D341Med (cell line): ENCODE measurements around the gene EPB41L2.
"Not testable (repeated sequence)": the region's sequence is repeated elsewhere in the genome, so short reads cannot be mapped to it uniquely, and the experiment has no call there.

ENCODE experiments used
- DNase-seq: peaks from one replicate; pipeline ENCODE4 v3.0.0; 2012; ENCODE audit warnings: low spot score

Gene EPB41L2

DNA sequence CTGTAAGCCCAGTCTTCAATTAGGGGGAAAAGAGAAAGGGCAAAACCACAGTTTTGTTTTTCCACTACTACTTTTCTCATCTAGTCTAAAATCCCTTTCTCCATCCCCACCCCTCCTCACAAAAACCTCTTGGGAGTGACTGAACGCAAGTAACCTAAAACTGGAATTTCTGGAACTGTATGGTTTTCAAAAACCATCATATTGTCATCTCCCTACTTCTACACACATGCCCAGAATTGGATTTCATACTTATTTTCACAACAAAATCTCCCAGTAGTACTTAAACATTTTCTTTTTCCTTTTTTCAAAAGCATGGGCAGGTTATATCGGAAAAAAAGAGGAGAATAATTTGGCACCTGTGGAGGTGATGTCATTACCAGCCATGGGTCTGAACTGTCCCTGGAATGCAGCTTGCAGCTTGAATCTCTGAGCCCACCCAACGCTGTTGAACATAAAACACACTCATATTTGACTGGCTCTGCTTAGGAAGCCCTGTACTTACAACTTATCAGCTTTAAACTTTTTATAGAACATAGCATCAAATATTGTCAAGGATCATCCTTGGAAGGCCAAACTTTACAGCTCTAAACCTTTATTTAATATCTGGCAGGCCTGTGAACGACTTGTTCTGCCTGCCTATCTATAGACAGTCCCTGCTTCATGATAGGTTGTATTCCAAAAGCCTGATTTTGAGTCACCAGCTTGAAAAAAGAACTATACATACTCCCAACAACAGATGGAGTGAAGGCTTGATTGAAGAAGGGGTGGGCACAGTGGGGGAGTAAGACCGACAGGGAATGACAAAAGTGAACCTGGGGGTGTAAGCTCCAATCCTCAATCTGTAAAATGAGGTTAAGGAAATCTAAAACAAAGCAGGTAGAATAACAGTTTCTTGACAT, 59.3 kb downstream of the EPB41L2 start:
- no peak for DNase-seq

DNA sequence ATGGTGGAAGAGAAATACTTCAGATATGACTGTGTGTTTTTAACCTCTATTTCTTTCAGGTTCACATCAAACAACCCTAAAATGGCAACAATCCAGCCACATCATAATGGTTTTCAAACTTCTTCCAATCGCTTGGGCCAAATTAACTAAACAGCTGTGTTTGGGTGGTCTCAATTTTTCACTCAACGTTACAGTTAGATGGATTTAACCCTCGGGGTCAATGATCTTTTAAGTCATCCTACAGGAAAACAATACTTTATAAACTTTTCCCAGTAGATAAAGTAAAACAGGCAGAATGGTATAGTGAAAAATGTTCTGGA, 60.4 kb downstream of the EPB41L2 start:
- no peak for DNase-seq

DNA sequence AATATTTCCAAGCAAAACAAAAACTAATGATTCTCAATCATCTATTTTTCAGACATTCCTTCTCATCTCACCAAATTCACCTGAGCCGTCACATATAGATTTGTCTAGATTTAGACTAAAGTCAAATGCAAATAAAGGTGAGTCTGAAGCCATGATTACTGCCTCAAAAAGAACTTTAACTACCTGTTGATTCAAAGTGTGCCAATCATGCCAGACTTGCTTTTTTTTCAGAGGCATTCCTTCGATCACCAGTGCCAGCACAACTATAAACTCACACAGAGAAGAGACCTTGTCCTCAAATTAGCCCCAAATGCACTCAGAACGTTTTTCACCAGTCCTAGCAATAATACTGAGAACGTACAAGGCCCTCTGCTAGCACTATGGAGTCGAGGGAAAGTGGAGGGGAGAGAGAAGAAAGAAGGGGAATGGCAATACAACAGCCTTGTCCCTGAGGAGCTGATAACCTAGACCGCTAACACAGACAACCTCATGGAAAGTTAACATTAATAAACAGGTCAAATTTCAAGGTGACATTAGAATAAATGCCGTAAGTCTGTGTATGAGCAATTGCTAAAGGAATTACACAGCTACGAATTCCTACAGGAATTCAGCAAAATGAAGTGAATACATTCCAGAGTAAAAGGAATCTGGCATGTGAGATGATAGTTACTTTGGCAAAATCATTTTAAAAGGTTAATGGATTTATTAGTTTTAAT, 60.9 kb downstream of the EPB41L2 start:
- DNase-seq: no peak

DNA sequence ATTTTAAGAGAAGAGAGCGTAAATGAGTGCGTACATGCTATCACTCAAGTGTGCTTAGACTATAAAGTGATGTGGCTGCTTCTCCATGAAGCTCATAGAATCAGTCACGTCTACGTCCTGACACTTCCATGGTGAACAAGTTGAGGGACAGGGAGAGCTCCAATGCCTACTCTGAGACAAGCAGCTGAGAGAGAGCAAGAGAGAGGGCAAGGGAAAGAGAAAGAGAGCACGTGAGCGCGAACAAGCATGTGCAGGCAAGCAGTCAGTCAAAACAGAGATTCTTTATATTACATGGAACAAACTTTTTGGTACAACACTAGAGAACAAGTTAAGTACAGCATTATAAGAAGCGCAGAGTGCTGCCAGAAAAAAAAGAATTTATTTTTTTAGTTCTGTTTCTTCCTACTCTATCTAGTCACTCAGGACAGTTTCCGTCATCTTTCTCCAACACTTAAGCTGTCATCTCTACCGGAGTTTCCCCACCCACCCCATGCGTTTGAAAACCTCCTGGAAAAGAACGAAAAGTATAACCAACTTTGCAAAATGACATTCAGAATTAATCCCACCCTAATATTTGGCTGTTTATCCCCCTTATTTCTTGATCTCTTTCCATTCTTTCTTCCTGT, 61.8 kb downstream of the EPB41L2 start:
- DNase-seq: no peak

DNA sequence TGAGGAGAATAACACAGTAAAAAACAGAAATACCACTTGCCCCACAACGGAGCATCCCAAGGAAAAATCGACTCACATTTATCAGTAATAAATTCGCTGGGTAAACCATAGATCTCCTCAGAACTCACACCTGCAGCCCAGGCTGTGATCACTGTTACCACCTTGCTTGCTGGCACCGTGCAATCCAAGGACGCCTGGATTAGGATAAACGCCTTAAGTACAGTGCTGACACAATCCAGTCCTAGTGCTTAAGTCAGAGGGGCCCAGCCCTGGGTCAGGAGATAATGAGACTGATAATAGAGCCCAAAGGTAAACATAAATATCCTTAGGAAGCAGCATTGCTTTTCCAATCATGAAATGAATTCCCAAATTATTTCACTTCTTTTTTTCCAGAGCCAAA, 62.5 kb downstream of the EPB41L2 start:
- peak; percentile 72 for DNase-seq

DNA sequence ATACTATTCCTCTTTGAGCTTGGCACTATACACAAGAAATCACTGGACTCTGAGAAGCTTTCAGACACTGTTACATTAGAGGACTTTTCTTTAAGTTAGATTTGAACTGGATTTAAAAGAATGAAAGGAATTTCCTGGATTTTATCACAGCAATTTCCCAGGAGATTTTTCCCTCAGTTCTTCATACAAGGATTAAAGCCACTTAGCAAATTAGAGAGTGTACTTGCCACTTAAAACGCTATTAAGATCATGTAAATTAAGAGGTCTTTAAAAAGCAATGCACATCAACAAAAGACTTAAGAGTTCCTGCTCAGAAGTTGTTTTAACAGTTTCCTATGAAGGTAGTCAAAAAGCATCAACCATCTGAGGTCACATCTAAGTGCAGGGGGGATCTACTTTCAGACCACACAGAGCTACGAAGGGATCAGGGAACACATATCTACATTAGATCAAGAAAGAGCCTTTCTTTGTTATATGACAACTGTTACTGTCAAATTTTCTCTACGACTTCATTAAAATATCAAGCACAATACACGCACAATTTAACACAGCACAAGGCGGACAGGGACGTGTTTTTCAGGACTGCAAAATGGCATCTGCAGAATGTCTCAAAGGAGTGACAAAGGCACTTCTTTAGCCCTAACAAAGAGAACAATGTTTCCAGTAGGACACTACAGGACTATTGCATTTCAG, 65.8 kb downstream of the EPB41L2 start:
- peak; percentile 29 for DNase-seq

DNA sequence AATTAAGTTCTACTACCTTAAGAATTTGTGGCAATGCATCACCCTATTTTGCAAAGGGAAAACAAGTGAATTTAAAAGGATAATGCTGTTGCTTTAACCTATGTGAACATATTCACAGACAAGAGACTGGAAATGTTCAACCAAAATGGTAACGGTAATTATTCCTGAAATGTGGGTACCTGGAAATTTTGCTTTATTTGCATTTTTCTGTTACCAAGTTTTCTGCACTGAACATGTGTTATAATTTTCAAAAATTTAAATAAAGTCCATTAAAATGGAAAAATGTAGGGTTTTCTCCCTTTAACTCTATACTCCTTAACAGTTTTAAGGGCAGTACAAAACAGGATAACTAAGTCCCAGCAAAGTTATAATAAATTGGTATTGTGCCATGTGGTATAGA, 66.4 kb downstream of the EPB41L2 start:
- no peak for DNase-seq

DNA sequence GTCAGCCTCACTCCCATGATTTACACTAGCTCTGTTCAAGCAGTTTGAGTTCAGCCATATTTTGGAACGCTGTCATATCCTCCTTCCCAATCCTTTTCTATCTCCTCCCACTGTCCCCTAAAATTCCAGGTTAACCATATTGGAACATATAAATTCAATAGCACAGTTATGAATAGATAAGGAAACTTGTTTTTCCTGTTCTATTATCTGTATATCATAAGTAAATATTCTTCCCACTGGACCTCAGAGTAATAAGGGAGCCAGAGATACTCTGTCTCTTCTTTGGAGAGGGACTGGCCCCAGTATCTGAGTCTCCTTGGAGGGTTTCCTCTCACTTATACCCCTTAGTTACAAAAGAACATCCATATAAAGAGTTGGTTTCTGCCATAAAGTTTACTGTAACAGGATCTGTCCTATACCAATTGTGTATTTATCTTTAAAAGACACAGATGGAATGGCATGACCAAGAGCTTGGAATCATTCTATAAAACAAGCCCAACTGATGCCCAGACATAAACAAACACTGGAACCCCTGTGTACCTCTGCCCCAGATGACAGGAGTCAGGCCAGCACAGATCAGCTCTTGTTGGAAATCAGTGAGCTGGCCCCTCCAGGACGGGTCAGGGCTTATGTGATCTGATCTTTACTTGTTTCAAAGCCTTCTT, 67.1 kb downstream of the EPB41L2 start:
- no peak for DNase-seq

DNA sequence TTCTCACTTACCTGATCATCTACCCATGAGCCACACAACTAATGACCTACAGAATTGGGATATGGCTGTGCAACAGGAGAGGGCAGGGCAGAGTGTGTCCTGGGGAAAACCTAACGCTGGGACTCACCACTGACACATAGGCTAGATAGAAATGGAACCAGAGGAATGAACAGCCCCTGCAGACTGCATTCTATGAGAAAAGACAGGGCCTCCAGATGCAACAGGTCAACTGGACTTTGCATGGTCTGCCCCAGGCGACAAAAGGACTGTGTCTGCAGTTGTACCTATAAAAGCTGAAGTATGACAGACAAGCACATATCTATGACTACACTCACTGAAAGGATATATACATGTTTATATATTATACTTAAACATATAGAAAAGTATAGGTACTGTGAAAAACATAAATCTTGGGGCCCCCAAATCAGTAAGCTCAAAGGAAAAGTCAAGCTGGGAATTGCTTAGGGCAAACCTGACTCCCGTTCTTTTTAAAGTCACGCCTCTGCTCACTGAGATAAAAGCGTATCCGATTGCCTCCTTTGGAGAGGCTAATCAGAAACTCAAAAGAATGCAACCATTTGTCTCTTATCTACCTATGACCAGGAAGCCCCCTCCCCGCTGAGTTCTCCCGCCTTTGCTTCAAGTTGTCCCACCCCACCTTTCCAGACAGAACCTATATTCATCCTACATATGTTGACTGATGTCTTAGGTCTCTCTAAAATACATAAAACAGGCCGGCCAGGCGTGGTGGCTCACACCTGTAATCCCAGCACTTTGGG, 68.5 kb downstream of the EPB41L2 start:
- DNase-seq: no peak

DNA sequence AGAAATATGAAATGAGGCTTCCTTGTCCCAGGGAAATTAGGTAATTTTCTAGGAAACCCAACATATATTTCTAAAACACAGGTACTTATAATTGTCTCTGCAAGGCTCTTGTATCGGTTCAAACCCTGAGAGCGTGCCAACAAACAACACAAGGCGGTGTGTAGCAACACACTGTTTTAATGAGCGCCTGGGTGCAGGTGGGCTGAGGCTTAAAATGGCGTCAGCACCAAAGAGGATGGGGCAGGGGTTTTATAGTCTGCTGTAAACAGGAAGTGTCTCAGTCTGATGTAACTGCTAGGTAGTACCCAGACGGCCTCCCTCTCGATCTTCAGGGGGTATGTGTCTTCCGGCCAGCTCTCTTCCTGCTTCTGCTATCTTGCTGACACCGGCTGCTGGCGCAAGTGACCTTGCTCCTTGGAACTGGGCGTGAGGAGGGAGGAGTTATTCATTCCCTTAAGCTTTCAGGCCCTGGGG, 69.7 kb downstream of the EPB41L2 start:
- DNase-seq: no peak

DNA sequence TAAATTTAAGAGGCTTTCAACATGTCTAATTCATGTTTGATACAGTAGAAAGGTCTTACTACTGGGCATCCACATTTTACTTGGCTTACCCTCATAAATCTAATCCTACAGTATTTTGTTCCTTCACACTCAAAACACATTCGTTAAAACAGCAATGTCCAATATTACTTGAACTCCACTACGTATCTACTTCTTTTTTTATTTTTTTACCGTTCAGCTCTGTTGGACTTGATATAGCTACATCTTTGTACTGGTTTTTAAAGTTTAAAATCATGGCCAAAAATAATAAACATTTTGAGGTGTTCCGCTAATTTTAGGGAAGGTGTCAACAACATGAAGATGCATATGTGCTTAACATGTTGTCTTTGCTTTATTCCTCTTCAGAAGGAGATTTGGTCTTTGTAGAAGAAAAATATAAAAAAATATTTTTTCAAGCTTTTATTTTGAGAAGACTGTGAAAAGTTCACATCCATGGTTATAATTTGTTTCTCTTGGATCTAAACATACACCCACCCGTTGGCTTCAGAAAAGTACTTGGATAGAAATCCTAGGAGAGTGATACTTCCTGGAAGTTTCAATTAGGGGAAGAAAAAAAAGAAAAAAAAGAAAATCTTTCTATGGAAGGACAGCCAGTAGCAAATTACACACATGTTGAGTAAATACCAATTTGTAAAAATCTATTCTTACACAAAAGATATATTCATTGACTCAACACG, 71.5 kb downstream of the EPB41L2 start:
- DNase-seq: no peak

DNA sequence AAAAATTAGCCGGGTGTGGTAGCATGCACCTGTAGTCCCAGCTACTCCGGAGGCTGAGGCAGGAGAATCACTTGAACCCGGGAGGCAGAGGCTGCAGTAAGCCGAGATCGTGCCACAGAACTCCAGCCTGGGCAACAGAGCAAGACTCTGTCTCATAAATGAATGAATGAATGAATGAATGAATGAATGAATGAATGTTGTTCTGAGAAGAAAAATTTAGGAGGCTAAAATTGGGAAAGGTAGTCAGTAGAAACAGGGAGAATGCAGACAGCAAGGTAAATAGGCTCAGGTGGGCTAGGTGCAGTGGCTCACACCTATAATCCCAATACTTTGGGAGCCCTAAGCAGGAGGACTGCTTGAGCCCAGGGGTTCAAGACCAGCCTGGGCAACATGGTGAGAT, 75.5 kb downstream of the EPB41L2 start:
- not testable (repeated sequence) for DNase-seq

DNA sequence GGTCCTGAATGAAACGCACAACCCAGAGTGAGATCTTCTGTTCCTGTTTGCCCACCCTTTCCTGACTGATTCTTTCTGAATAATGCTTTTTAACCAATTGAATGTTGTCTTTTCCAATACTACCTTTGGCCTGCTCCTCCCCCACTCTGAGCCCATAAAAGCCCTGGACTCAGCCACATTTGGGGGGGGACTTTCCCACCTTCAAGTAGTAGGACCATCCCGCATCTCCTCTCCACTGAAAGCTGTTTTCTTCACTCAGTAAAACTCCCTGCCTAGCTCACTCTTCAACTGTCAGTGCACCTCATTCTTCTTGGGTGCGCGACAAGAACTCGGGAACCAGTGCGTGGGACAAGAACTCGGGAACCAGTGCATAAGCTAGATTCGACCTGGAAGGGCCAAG, 77.9 kb downstream of the EPB41L2 start:
- DNase-seq: no peak

DNA sequence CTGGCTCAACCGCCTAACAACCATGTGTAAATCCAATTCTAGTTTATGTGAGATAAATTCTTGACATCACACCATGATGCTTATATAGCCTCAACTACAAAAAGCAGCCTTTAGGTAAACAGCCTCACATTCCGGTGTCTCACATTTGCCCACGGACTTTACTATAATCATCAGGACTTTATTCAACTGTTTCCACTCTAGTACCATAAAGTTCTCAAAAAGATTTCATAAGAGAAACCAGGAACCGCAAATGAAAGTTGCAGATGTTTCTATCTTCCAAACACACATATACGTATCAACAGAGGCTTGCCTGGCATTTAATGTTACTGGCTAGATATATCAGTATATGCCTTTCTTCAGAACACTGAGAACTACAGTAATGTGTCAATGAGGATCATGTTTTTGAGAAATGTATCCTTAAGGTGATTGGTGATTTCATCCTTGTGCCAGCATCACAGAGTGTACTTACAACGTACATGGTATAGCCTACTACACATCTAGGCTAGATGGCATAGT, 80.0 kb downstream of the EPB41L2 start:
- DNase-seq: no peak

DNA sequence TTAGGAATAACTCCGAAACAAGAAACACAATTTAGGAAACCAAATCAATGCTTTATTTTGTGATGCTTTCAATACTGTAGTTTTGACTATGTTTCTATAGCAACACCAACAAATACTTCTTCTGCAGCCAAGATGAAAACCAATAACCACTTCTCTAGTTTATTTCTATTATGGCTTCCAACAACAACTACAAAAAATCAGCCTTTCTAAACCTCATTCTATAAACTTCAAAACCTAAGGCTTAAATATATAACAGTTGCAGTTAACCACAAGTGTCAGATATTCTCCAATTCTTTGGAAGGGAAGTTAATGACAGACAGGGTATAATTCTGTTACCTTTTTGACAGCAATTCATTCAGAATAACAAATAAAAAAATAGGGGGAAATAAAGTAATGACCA, 80.9 kb downstream of the EPB41L2 start:
- no peak for DNase-seq

DNA sequence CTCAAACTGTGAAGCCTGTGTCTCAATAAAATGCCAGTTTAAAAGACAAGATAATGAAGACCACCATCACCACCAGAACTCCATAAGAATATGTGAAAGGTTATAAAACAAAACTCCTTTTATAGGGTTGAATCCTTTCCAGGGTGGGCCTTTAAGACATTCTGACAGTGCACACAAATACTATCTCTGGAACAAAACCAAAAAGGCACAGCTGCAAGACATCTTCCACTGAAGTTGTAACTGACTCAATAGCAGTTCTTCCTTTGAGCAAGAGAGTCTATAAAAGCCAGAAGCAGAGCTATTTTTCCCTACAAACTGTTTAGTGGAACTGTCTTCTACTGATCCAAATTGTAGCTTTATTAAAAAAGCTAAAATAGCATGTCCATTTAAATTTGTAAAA, 81.6 kb downstream of the EPB41L2 start:
- DNase-seq: no peak

DNA sequence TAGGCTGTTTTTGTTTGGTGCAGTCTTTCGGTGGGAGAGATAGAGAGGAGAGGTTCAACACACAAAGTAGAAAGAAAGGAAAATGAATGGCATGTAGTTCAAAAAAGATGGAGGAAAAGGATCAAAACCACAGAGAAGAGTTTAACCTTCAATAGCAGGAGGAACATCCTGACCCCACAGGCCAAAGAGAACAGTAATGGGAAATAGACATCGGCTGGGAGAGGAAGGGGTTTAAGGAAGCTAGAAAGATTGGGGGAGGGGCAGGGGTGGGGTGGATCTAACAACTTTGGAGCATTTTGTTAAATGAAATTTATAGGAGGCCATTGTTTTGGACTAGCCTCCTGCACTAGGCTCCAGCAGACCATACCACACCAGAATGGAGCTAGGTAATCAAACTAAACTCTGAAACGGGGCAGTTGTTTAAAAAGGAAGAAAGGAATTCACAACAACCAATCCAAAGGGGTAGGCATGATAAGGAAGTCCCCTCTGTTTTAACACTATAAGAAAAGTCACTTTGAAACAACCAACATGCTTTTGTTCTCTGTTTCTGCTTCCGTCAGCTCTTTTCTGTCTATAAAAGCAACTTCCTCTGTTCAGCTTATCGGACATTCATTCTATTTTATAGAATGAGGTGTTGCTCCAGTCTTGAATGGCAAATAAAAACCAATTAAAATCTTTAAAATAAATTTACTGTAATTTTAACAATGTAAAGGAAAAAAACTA, 82.6 kb downstream of the EPB41L2 start:
- DNase-seq: no peak

DNA sequence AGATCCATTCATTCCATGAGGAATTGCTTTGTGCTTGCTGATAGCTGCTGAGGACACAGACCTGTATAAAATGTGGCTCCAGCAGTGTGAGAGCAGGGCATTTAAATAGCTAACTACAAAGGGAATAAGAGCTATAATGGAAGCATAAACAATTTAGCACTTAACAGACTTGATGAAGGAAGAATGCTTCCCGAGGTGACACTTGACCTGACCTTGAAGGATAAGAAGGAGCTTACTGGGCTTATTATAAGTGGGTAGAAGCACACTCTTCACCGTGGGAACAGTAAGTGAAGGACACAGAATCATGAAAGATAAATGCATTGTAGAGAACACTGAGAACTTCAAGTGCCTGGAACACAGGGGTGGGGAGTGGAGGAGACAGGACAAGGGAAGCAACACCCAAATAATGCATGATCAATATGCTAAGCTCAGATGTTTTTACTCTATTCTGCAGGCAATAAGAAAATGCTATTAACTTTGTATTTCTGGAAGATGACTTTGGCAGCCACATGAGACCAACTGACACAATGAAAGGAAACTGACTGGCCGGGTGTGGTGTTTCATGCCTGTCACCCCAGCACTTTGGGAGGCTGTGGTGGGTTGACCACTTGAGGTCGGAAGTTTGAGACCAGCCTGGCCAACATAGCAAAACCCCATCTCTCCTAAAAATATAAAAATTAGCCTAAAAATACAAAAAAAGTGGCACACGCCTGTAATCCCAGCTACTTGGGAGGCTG, 84.2 kb downstream of the EPB41L2 start:
- no peak for DNase-seq

DNA sequence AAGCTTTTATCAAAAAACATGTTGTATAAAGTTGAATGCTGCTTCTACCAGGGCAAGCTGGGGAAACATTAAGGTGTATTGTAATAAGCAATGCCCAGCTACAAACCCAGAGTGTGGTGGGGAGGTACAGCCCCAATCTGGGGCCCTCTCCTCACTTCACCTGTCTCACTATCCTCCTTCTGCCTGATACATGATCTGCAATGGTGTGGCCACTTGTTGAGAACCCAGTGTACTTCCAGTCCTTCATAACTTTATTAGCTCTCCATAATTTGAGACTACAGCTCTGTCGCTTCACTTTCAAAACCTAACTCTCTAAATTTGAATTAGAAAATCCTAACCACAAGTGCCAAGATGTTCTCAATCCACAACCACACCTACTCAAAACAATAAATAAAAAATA, 84.9 kb downstream of the EPB41L2 start:
- DNase-seq: no peak
